ENCODE measurements around the gene CCDC24. TPM values are rescaled to one million over a fixed set of nuclear protein-coding genes. Genes with fewer than 3 reads are reported as not detected.

The CCDC24 gene
- total and polyA plus RNA-seq, 3 experiments from 2014 or later, result 0.43 to 3.4 (median 2.7) TPM

DNA sequence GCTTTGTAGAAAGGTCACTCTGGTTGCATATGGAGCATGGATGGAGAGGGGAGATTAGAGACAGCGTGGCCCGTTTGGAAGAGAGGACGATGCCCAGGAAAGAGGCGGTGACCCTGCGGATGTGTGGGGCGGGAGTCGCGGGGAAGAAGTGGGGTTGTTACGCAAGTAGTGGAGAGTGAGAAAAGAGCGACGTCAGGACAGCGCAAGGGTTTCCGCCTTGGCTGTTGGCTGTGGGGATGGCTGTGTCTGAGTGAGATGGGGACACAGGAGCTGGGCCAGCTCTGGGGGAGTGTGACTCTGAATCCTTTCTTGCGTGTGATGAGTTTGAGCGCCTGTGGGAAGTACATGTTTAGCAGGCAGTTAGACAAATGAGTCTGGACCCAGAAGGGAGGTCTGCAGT lies 8.6 kb upstream of the CCDC24 start:
- H3K9me3 Mint-ChIP-seq, result no peaks in the 10 kb centered on the region
- Histone ChIP-seq H3K36me3 (ENCODE audit: insufficient read depth, low read length) (peaks cover under 1% of the 10 kb centered on the region), H3K27ac (ENCODE audit: low read depth, low read length) (no peak overlapping the region), H3K4me1 (ENCODE audit: insufficient read depth, low read length) (peaks cover 13% of the 10 kb centered on the region), H3K4me3 (ENCODE audit: low read length) (no peak overlapping the region), H3K9me3 (ENCODE audit: low read length) (no peaks in the 10 kb centered on the region), H3K27me3 (ENCODE audit: insufficient read depth, low read length, poor library complexity, severe bottlenecking) (no peaks in the 10 kb centered on the region)
- DNase-seq, result no peak
- peaks cover 0 to 10% of the 10 kb centered on the region in 2 donors for H3K27me3 Mint-ChIP-seq
- H3K27ac Mint-ChIP-seq, result peak overlapping the region in 1 of 8 donors; percentile 15
- H3K4me3 Mint-ChIP-seq, result peak overlapping the region in 1 of 7 donors; percentile 51
- POLR2A ChIA-PET, result no interaction called here
- H3K4me1 Mint-ChIP-seq, result peaks cover 16 to 23% (median 21%) of the 10 kb centered on the region in 3 donors
- H3K36me3 Mint-ChIP-seq, result peaks cover 0 to 10% (median 2%) of the 10 kb centered on the region in 3 donors
- CTCF ChIA-PET, result no interaction called here

DNA sequence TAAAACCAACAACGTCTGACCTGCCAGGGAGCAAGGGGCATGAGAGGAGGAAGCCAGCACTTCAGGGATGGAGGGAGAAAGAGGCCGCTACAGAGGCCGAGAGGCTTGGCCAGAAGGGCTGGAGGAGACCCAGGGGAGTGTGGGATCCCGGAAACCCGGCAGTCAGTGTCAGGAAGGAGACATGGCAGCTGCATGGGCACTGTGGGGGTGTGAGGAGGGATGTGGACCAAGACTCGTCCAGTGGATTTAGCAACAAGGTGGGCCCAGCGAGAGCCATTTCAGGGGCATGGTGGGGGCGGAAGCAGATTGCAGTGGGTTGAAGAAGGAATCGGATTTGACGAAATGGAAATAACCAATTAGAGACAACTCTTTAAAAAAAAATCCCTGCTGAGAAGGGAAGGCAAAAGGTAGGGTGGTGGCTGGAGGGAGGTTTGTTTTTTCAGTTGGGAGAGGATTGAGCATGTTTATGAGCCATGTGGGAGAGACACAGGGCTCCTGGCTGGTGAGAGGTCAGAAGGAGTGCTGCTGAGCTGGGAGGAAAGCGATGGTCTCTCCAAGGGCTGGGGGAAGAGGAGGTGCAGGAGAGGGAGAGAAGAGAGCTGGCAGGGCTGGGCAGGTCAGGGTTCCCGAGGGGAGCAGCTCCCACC lies 8.0 kb upstream of the CCDC24 start:
- Histone ChIP-seq H3K9me3 (ENCODE audit: low read length) (no peaks in the 10 kb centered on the region), H3K36me3 (ENCODE audit: insufficient read depth, low read length) (no peaks in the 10 kb centered on the region), H3K4me3 (ENCODE audit: low read length) (no peak overlapping the region), H3K27ac (ENCODE audit: low read depth, low read length) (no peak overlapping the region), H3K27me3 (ENCODE audit: insufficient read depth, low read length, poor library complexity, severe bottlenecking) (no peaks in the 10 kb centered on the region), H3K4me1 (ENCODE audit: insufficient read depth, low read length) (peaks cover 10% of the 10 kb centered on the region)
- Mint-ChIP-seq H3K9me3 (no peaks in the 10 kb centered on the region), H3K27ac (no peak overlapping the region), H3K36me3 (peaks cover 0 to 5% (median 0%) of the 10 kb centered on the region in 3 donors), H3K4me1 (peaks cover 12 to 18% (median 16%) of the 10 kb centered on the region in 3 donors), H3K4me3 (peak overlapping the region in 1 of 7 donors; percentile 45), H3K27me3 (peaks cover 0 to 8% of the 10 kb centered on the region in 2 donors)
- no peak for DNase-seq
- POLR2A ChIA-PET, result no interaction called here
- CTCF ChIA-PET, result no interaction called here

DNA sequence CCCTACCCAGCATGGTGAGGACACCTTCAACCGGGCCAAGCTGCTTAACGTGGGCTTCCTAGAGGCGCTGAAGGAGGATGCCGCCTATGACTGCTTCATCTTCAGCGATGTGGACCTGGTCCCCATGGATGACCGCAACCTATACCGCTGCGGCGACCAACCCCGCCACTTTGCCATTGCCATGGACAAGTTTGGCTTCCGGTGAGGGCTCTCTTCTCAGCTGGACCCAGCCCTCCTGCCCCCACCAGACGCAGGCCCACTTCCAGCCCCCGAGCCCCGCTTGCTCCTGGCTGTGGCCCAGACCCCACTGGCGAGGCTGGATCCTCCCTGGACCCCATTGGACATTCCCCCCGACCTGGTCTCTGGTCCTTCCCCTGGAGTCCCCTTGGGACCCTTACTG lies 6.5 kb upstream of the CCDC24 start:
- H3K9me3 Mint-ChIP-seq, result no peaks in the 10 kb centered on the region
- peaks cover 0 to under 1% (median 0%) of the 10 kb centered on the region in 3 donors for H3K36me3 Mint-ChIP-seq
- no peak for DNase-seq
- Histone ChIP-seq H3K27ac (ENCODE audit: low read depth, low read length) (no peak overlapping the region), H3K4me1 (ENCODE audit: insufficient read depth, low read length) (peaks cover 4% of the 10 kb centered on the region), H3K4me3 (ENCODE audit: low read length) (no peak overlapping the region), H3K9me3 (ENCODE audit: low read length) (no peaks in the 10 kb centered on the region), H3K27me3 (ENCODE audit: insufficient read depth, low read length, poor library complexity, severe bottlenecking) (no peaks in the 10 kb centered on the region), H3K36me3 (ENCODE audit: insufficient read depth, low read length) (no peaks in the 10 kb centered on the region)
- peaks cover 5 to 9% (median 8%) of the 10 kb centered on the region in 3 donors for H3K4me1 Mint-ChIP-seq
- no peak overlapping the region for H3K4me3 Mint-ChIP-seq
- peaks cover 0 to 2% of the 10 kb centered on the region in 2 donors for H3K27me3 Mint-ChIP-seq
- POLR2A ChIA-PET, result no interaction called here
- no peak overlapping the region for H3K27ac Mint-ChIP-seq
- CTCF ChIA-PET, result no interaction called here

DNA sequence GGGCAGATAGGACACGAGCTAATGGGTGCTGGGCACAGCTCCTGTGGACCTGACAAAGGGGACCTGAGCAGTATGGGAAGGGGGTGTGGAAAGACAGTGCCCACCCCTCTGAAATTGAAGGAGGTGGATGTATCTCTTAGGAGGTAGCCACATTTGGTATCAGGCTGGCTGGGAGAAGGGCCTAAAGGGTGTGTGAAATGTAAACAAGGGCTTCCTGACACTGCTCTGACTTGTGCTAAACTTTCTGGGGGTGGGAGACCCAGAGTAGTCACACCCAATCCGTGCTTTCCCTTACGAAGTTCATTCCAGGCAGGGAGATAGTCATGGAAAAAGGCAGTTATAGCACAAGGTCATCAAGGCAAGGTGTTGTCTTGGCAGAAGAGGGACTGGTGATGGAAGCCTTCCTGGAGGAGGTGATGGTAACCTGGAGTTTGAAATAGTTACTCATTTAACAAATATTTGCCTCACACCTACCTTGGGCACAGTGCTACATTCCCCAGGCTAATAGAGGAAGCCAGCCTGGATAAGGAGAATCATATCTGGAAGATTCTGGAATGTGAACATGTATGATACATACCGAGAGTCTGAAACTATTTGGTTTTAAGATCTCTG lies 5.3 kb upstream of the CCDC24 start:
- Mint-ChIP-seq H3K4me3 (peak overlapping the region in 1 of 7 donors; percentile 33), H3K27ac (peak overlapping the region in 1 of 8 donors; percentile 81), H3K36me3 (no peaks in the 10 kb centered on the region), H3K4me1 (peaks cover 0 to 3% (median 1%) of the 10 kb centered on the region in 3 donors), H3K27me3 (no peaks in the 10 kb centered on the region), H3K9me3 (no peaks in the 10 kb centered on the region)
- H3K27me3 ChIP-seq (ENCODE audit: insufficient read depth, low read length, poor library complexity, severe bottlenecking), result no peaks in the 10 kb centered on the region
- ChIA-PET CTCF (interaction anchor here (2.0 kb wide), 1 partner anchor 19 kb away, joined by 5 read pairs; no protein-coding TSS in a partner anchor), POLR2A (no interaction called here)
- no peak for DNase-seq
- no peak overlapping the region for H3K27ac ChIP-seq (ENCODE audit: low read depth, low read length)
- no peaks in the 10 kb centered on the region for H3K9me3 ChIP-seq (ENCODE audit: low read length)
- no peaks in the 10 kb centered on the region for H3K4me1 ChIP-seq (ENCODE audit: insufficient read depth, low read length)
- no peak overlapping the region for H3K4me3 ChIP-seq (ENCODE audit: low read length)
- no peaks in the 10 kb centered on the region for H3K36me3 ChIP-seq (ENCODE audit: insufficient read depth, low read length)

- DNase-seq, result no peak
- Mint-ChIP-seq H3K36me3 (peaks cover 0 to 2% (median 0%) of the 10 kb centered on the region in 3 donors), H3K9me3 (no peaks in the 10 kb centered on the region), H3K27ac (peak overlapping the region in 1 of 8 donors; percentile 47), H3K27me3 (no peaks in the 10 kb centered on the region), H3K4me3 (no peak overlapping the region), H3K4me1 (peaks cover 0 to 10% (median 6%) of the 10 kb centered on the region in 3 donors)
- H3K4me1 ChIP-seq (ENCODE audit: insufficient read depth, low read length), result no peaks in the 10 kb centered on the region
- no peaks in the 10 kb centered on the region for H3K27me3 ChIP-seq (ENCODE audit: insufficient read depth, low read length, poor library complexity, severe bottlenecking)
- no peaks in the 10 kb centered on the region for H3K9me3 ChIP-seq (ENCODE audit: low read length)
- POLR2A ChIA-PET, result no interaction called here
- H3K27ac ChIP-seq (ENCODE audit: low read depth, low read length), result no peak overlapping the region
- no peaks in the 10 kb centered on the region for H3K36me3 ChIP-seq (ENCODE audit: insufficient read depth, low read length)
- H3K4me3 ChIP-seq (ENCODE audit: low read length), result no peak overlapping the region
- CTCF ChIA-PET, result interaction anchor here (2.0 kb wide), 1 partner anchor 18 kb away, joined by 5 read pairs; no protein-coding TSS in a partner anchor
These were observed 4.7 kb upstream of the CCDC24 start for GRCh38 chr1:43986712-43987111.

GRCh38 chr1:43987159-43987902 lies 4.1 kb upstream of the CCDC24 start:
- no peaks in the 10 kb centered on the region for H3K9me3 Mint-ChIP-seq
- H3K4me1 Mint-ChIP-seq, result peaks cover 4 to 16% (median 9%) of the 10 kb centered on the region in 3 donors
- peaks cover 0 to 2% (median 0%) of the 10 kb centered on the region in 3 donors for H3K36me3 Mint-ChIP-seq
- H3K27me3 ChIP-seq (ENCODE audit: insufficient read depth, low read length, poor library complexity, severe bottlenecking), result no peaks in the 10 kb centered on the region
- no peaks in the 10 kb centered on the region for H3K9me3 ChIP-seq (ENCODE audit: low read length)
- ChIA-PET CTCF (interaction anchor here (1.1 to 2.0 kb wide), 3 partner anchors 18 to 59 kb away, joined by 3 to 5 read pairs (median 4); no protein-coding TSS in a partner anchor), POLR2A (no interaction called here)
- H3K4me3 ChIP-seq (ENCODE audit: low read length), result no peak overlapping the region
- peaks cover 5% of the 10 kb centered on the region for H3K4me1 ChIP-seq (ENCODE audit: insufficient read depth, low read length)
- no peaks in the 10 kb centered on the region for H3K27me3 Mint-ChIP-seq
- H3K4me3 Mint-ChIP-seq, result no peak overlapping the region
- DNase-seq, result no peak
- H3K27ac ChIP-seq (ENCODE audit: low read depth, low read length), result no peak overlapping the region
- no peaks in the 10 kb centered on the region for H3K36me3 ChIP-seq (ENCODE audit: insufficient read depth, low read length)
- peak overlapping the region in 1 of 8 donors; percentile 43 for H3K27ac Mint-ChIP-seq

DNA sequence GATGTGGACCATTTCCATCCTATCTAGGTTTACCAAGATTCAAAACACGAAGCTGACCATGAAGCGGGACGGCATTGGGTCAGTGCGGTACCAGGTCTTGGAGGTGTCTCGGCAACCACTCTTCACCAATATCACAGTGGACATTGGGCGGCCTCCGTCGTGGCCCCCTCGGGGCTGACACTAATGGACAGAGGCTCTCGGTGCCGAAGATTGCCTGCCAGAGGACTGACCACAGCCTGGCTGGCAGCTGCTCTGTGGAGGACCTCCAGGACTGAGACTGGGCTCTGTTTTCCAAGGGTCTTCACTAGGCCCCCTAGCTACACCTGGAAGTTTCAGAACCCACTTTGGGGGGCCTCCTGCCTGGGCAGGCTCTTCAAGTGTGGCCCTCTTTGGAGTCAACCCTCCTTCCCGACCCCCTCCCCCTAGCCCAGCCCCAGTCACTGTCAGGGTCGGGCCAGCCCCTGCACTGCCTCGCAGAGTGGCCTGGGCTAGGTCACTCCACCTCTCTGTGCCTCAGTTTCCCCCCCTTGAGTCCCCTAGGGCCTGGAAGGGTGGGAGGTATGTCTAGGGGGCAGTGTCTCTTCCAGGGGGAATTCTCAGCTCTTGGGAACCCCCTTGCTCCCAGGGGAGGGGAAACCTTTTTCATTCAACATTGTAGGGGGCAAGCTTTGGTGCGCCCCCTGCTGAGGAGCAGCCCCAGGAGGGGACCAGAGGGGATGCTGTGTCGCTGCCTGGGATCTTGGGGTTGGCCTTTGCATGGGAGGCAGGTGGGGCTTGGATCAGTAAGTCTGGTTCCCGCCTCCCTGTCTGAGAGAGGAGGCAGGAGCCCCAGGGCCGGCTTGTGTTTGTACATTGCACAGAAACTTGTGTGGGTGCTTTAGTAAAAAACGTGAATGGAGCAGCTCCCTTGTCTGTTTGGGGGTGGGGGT lies 864 bp upstream of the CCDC24 start:
- peak overlapping the region; percentile 60 for H3K4me3 ChIP-seq (ENCODE audit: low read length)
- H3K27ac Mint-ChIP-seq, result peak overlapping the region in 5 of 8 donors; percentile 84 to 98 (median 94)
- H3K27me3 Mint-ChIP-seq, result no peaks in the 10 kb centered on the region

More for the DNA sequence above, 864 bp upstream of the CCDC24 start:
- H3K4me1 Mint-ChIP-seq, result peaks cover 10 to 21% (median 14%) of the 10 kb centered on the region in 3 donors
- peaks cover 0 to 2% (median 0%) of the 10 kb centered on the region in 3 donors for H3K36me3 Mint-ChIP-seq
- DNase-seq, result no peak
- H3K4me3 Mint-ChIP-seq, result peak overlapping the region; percentile 91 to 98 (median 94)
- Histone ChIP-seq H3K27ac (ENCODE audit: low read depth, low read length) (peak overlapping the region; percentile 51), H3K4me1 (ENCODE audit: insufficient read depth, low read length) (peaks cover 8% of the 10 kb centered on the region), H3K36me3 (ENCODE audit: insufficient read depth, low read length) (no peaks in the 10 kb centered on the region), H3K27me3 (ENCODE audit: insufficient read depth, low read length, poor library complexity, severe bottlenecking) (no peaks in the 10 kb centered on the region), H3K9me3 (ENCODE audit: low read length) (no peaks in the 10 kb centered on the region)
- ChIA-PET POLR2A (interaction anchor here (1.4 kb wide), 1 partner anchor 13 kb away, joined by 4 read pairs; no protein-coding TSS in a partner anchor), CTCF (interaction anchor here (1.6 kb wide), 1 partner anchor 46 kb away, joined by 3 read pairs; no protein-coding TSS in a partner anchor)
- H3K9me3 Mint-ChIP-seq, result no peaks in the 10 kb centered on the region
